ENCODE data around the gene STK4.

DNA sequence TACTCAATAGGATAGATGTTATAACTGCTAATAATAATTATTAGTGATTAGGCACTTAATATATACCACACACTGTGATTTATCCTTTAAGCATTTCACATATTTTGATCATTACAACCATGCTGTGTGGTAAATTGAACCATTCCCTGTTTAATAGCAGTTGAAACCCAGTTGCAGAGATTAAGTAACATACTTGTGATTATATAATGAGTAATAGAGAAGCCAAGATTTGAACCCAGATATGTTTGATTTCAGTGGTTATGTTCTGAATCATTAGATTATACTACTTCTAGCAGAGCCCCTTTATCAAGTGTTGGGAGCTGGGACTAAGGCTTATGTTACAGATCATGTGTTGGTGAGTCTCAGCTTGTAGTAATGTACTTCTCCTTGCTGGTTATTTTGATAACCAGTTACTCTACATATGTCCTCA is 44.1 kb downstream of the STK4 start:
- TF ChIP-seq POLR2A (IDR thresholded peaks at IDR 0.05; ENCODE audit: low read depth, low read length) (no peak), POLR2AphosphoS5 (IDR thresholded peaks at IDR 0.05; ENCODE audit: low read depth, low read length) (no peak), TAF1 (IDR thresholded peaks at IDR 0.05; ENCODE audit: low read depth, low read length) (no peak), SPI1 (IDR thresholded peaks at IDR 0.05; ENCODE audit: low read depth, low read length) (no peak), PAX5 (IDR thresholded peaks at IDR 0.05; ENCODE audit: insufficient read depth, low read length, severe bottlenecking) (no peak), POU2F2 (IDR thresholded peaks at IDR 0.05; ENCODE audit: low read depth, low read length) (no peak)
